NCI-H146 (cell line): ENCODE results near the gene MAPK13.
"Not testable (repeated sequence)": the region's sequence is repeated elsewhere in the genome, so short reads cannot be mapped to it uniquely, and the experiment has no call there.

Experiments used
- DNase-seq: peaks from one replicate; lab custom pipeline; 2025; lab: John Stamatoyannopoulos, UW

The MAPK13 gene

GRCh38 chr6:36115412-36115811 is 14.9 kb upstream of the MAPK13 start:
- DNase-seq, result no peak

DNA sequence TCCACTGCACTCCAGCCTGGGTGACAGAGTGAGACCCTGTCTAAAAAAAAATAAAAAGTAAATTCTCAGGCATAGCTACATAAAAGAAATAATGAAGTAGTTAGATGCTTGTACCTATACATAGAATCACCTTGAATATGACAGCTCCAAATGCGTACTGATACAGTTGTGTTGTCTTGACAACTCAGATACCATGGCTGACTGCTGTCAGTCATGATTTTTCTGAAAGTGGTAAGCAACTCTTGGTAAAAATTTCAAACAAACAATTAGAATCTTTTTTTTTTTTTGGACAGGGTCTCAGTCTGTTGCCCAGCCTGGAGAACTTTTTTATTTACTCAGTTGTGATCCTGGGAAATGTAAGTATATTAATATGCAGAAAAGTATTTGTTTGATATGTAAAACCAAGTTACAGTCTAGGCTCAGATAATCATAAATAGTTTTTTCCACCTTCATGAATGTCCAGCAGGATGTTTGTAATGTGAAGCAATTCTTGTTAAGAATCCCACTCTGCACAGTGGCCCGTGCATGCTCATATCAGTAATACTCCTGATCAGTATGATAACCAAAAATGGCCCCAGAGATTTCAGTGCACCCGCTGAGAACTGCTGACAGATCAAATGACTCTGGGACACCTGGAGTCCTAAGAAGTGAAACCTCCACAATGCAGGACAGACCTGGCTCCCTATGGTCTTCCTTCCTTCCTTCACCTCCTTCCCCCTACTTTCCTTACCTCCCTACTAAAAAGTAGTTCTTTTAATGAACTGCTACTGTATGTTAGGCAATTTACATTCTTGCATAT is 14.0 kb upstream of the MAPK13 start:
- no peak for DNase-seq

DNA sequence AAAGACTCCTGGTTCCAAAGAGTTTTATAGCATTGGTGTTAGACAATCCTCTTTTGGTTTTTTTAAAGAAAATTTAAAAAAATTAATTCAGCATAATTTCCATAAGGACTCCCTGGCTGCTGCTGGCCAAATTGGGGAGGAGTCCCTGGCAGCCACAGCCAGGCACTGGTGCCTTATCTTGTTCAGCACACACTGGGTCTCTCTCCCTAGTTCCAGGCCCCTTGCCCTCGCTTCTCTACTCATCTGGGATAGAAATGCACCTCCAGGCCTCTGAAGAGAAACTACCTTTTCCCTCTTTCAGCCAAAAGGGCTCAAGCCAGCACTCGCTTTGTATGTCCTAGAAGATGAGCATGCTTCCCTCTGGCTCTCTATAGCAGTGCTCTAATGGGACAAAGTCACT is 13.4 kb upstream of the MAPK13 start:
- DNase-seq, result no peak

DNA sequence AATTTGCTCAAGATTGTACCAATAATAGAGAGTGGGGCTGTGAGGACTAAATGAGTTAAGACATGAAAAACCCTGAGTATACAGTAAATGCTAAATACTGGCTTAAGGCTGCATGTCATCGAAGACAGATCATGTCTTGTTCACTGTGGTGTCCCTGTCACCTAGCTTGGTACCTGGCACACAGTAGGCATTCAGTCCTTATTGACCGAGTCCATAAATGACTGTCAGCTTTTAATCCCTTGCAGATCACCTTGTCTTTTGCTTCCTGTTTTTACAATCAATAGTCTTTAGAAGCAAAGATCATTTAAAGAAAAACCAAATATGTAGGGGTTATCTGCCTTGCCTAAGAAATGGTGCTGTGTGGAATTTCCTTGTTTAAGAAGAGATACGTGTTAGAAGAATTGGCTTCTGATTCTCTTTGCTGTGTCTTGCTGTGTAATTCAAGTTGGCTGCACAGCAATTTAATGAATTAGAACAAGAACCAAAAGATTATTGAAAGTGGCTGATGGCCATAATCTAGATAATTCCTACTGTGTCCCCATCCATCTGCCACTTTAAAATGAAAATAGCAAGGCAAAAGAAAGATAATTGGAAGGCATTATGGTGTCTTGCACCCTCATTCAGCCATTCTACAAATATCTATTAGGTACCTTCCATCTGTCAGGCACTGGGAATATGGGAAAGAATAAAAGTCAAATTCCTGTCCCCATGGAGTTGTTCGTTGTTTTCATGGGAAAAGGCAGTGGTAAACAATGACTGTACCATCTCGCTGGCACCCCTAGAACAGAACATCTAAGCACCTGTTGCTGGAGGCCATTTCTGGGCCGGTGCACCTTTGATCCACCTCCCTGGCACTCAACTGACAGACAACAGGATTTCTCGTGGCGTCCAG is 12.4 kb upstream of the MAPK13 start:
- no peak for DNase-seq

- peak; percentile 54 for DNase-seq
Measured at GRCh38 chr6:36118550-36119107, 11.7 kb upstream of the MAPK13 start.

DNA sequence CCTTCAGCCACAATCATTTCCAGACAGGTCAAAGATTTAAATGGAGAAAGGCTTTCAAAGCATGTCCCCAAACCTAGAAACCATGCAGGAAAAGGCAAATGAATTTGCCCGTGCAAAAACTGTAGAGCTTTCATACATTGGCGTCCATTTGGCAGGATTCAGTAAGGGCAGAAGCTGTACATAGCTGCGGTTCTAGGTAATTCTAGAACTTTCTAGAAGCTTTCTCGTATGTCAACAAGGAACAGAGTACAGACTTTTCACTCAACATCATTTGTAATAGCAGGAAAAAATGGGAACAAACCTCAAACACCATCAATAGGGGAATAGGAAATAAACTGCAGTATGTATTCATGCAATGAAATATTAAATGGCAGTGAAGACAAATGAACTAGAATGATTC is 11.1 kb upstream of the MAPK13 start:
- no peak for DNase-seq

GRCh38 chr6:36120018-36120417 is 10.3 kb upstream of the MAPK13 start:
- DNase-seq, result no peak

DNA sequence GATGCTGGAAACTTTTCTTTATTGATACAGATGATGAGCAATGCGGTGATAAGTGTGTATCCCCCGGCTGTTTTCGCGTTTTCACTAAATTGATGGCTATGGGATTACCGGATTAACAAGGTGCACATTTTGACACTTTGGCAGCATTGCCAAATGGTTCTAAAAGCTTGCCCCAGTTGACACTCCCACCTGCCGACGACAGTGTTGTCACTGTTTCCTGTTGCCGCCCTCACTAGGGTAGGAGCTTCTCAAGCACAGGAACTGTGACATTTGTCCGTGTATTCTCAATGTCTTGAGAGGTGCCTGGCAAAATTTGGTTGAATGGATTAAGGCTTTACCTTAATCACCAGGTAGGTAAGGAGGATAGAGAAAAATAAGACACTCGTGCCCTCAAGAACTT is 9.8 kb upstream of the MAPK13 start:
- no peak for DNase-seq

DNA sequence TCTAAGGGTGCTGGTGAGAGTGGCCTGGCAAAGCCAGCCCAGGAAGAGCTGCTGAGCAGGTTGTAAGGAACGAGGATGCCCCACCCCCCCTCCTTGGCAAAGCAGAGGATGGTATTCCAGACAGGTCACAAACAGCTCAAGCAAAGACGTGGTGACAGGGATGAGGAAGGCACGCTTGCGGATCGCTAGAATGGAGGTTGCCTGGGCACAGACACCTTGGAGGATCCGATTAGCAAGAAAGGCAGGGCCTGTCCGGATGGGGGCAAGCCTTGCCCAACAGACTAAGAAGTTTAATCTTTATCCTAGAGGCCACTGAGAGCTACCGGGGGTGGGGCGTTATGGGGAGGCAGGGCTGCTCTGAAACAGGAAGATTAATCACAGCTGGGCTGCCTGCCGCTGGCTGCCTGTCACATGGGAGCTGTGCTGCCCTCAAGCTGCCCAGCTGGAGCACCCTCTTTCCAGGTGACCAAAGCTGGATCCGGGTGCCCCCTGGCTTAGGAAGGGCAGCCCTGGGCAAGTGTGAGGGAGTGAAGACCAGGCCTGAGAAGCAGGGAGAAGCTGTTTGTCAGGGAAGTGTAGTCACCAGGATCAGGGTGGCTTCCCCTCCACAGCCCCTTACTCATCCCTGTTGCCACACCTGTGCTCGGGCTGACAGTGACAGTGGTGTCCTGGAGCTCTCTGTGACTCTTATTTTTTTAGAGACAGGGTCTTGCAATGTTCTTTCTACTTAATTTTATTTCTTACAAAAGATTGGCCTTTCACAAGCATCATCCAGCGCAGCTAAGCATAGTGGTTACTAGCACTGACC is 9.1 kb upstream of the MAPK13 start:
- no peak for DNase-seq

DNA sequence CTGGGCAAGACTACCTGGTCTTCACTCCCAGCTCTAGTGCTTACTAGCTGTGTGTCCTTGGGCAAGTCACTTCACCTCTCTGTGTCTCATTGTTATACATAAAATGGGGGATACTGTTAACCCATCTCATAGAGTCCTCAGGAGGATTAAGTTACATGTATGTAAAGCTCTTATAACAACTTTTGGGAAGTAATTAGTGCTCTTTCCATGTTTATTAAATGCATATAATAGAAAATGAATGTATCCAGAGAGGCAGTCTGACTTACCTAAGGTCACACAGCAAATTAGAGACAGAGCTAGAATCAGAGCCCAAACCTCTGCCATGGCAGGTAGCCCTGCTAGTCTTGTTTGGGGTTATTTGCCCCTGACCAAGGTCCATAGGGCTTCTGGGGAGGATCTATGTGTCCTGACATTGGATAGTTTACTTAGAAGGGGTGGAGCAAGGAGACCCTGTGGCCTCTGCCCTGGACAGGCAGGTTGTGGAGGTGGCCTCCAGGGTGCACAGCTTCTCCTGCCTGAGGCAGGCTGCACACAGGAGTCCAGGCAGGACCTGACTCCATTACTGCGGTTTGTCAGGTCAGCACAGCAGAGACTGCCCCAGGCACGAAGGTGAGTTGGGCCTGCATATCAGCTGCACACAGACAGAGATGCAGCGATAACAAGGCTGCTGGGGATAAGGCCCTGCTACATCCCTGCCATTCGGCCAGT is 8.4 kb upstream of the MAPK13 start:
- DNase-seq, result no peak

- no peak for DNase-seq
Measured at GRCh38 chr6:36122495-36123269, 7.6 kb upstream of the MAPK13 start.

GRCh38 chr6:36123270-36124139 is 6.8 kb upstream of the MAPK13 start:
- DNase-seq, result peak; percentile 70

DNA sequence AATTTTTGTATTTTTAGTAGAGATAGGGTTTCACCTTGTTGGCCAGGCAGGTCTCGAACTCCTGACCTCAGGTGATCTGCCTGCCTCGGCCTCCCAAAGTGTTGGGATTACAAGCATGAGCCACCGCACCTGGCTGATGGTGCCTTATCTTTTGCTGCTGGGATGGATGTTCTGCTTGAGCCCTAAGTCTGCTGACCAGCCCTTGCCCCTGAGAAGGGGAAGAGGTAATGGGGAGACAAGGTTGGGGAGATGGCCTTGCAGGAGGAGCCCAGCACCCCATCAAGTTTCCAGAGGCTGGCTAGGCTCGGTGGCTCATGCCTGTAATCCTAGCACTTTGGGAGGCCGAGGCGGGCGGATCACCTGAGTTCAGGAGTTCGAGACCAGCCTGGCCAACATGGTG is 6.0 kb upstream of the MAPK13 start:
- DNase-seq, result not testable (repeated sequence)

GRCh38 chr6:36124881-36125280 is 5.4 kb upstream of the MAPK13 start:
- DNase-seq, result no peak

DNA sequence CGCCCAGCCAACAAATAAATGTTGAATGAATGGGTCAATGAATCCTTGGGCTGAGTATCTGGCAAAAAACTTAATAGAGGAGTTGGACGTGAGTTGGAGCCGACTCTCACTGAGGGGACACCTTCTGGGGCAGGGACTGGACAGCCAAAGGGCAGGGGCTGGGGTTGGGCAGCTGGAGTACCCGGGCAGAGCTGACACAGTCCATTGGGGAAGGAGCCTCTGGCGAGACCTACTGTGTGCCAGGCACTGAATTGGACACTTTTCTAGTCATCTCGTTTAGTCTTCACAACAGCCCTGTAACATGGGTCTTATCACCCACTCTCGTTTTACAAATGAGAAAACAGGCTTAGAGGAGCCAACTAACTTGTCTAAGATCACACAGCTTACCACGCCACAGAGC is 4.7 kb upstream of the MAPK13 start:
- no peak for DNase-seq

- no peak for DNase-seq
Measured at GRCh38 chr6:36126121-36126520, 4.2 kb upstream of the MAPK13 start.

DNA sequence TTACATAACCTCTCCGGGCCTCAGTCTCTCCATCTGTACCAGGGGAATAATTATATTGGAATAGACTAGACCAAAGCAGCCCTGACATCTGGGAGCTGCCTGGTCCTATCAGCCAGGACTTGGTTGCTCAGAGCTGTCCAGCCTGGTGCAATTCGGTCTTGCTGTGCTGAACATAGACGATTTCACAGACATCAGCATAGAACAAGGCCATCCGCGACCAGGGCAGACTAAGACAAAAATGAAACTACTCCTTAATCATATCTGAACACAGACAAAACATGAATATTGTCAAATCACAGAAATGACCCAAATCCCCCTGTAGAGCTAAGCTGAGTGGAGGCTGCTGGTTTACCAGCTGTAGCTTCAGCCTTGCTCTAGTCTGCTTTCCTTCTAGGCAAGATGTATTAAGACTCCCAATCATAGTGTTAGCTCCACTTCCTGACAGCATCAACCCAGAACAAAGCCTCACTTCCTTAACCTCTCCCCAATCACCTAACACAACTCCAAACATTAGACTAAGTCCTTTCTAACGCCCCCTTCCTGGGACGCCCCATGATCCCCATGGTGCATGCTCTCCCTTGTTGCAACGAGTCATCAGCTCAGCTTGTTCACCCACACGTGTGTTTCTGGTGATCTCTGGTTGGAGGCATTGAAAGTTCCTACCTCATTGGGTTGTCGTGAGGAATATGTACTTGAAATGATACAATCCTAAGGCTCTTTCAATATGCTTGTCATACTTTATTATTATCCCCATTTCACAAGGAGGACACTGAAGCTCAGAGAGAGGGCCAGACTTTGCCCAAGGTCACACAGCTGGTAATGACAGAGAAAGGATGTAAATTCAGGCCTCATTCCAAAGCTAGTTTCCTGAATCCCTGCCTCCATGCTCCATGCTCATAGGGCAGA is 3.5 kb upstream of the MAPK13 start:
- no peak for DNase-seq

- DNase-seq, result no peak
Measured at GRCh38 chr6:36127462-36128016, 2.8 kb upstream of the MAPK13 start.
